ENCODE measurements around the gene DISC1.
"Not testable (repeated sequence)": the region's sequence is repeated elsewhere in the genome, so short reads cannot be mapped to it uniquely, and the experiment has no call there.

Gene DISC1

DNA sequence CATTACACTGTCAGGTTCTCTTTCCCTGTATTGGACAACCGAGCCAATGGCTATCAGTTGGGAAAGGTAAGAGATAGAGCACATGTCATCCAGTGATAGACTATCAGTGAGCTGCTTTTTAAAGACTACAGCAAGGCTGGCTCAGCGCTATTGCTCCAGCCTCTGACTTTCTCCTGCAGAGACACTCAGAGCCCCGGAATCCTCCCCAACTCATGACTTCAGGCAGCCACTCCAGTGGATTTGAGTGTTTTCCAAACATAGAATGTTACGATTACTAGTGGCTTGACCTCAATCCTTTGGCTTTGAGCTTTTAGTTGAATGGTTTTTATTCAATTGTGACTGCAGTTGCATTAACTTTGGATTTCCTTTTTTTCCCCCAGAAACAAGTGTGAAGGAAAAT lies 331.9 kb downstream of the DISC1 start:
- Histone ChIP-seq H3K27ac (ENCODE audit: low read depth, low read length, poor library complexity, severe bottlenecking) (no peak overlapping the region), H3K4me2 (ENCODE audit: low read length) (no peak overlapping the region), H4K20me1 (ENCODE audit: insufficient read depth, low read length) (no peaks in the 10 kb centered on the region), H3K36me3 (ENCODE audit: insufficient read depth, low read length) (no peaks in the 10 kb centered on the region), H3K9me2 (ENCODE audit: low read depth, low read length) (no peaks in the 10 kb centered on the region), H3K9ac (ENCODE audit: low read length) (no peak overlapping the region), H3K9me3 (ENCODE audit: low read length) (no peaks in the 10 kb centered on the region), H3K79me2 (ENCODE audit: insufficient read depth, low read length) (no peaks in the 10 kb centered on the region), H3K4me1 (ENCODE audit: insufficient read depth, low read length, severe bottlenecking) (no peaks in the 10 kb centered on the region), H3K27me3 (ENCODE audit: insufficient read depth, low read length) (no peaks in the 10 kb centered on the region), H3K4me3 (ENCODE audit: low read depth, low read length, poor library complexity, severe bottlenecking) (no peak overlapping the region), H3F3A (ENCODE audit: insufficient read depth, low read length) (no peaks in the 10 kb centered on the region), H2AFZ (ENCODE audit: low read length) (no peak overlapping the region)
- TF ChIP-seq CTCF (IDR thresholded peaks at IDR 0.05; ENCODE audit: low read length) (no peak), EZH2 (IDR thresholded peaks at IDR 0.05; ENCODE audit: borderline replicate concordance, low read length) (no peak)

- H3K9ac ChIP-seq (ENCODE audit: low read length) = no peak overlapping the region
- H3F3A ChIP-seq (ENCODE audit: insufficient read depth, low read length) = no peaks in the 10 kb centered on the region
- H3K4me2 ChIP-seq (ENCODE audit: low read length) = no peak overlapping the region
- H3K9me3 ChIP-seq (ENCODE audit: low read length) = no peaks in the 10 kb centered on the region
- TF ChIP-seq CTCF (IDR thresholded peaks at IDR 0.05; ENCODE audit: low read length) (no peak), EZH2 (IDR thresholded peaks at IDR 0.05; ENCODE audit: borderline replicate concordance, low read length) (no peak)
- H3K36me3 ChIP-seq (ENCODE audit: insufficient read depth, low read length) = no peaks in the 10 kb centered on the region
- no peaks in the 10 kb centered on the region for H3K4me1 ChIP-seq (ENCODE audit: insufficient read depth, low read length, severe bottlenecking)
- no peak overlapping the region for H3K4me3 ChIP-seq (ENCODE audit: low read depth, low read length, poor library complexity, severe bottlenecking)
- no peak overlapping the region for H3K27ac ChIP-seq (ENCODE audit: low read depth, low read length, poor library complexity, severe bottlenecking)
- H3K9me2 ChIP-seq (ENCODE audit: low read depth, low read length) = no peaks in the 10 kb centered on the region
- H4K20me1 ChIP-seq (ENCODE audit: insufficient read depth, low read length) = no peaks in the 10 kb centered on the region
- no peak overlapping the region for H2AFZ ChIP-seq (ENCODE audit: low read length)
- no peaks in the 10 kb centered on the region for H3K79me2 ChIP-seq (ENCODE audit: insufficient read depth, low read length)
- H3K27me3 ChIP-seq (ENCODE audit: insufficient read depth, low read length) = no peaks in the 10 kb centered on the region
These were observed 332.8 kb downstream of the DISC1 start for GRCh38 chr1:231959225-231959884.

DNA sequence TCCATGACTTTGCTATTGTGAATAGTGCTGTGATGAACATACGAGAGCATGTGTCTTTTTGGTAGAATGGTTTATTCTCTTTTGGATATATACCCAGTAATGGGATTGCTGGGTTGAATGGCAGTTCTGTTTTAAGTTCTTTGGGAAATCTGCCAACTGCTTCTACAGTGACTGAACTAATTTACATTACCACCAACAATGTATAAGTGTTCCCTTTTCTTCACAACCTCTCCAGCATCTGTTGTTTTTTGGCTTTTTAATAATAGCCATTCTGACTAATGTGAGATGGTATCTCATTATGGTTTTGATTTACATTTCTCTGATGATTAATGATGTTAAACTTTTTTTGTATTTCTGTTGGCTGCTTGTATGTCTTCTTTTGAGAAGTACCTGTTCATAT lies 335.2 kb downstream of the DISC1 start:
- H3K4me1 ChIP-seq (ENCODE audit: insufficient read depth, low read length, severe bottlenecking); H3K79me2 ChIP-seq (ENCODE audit: insufficient read depth, low read length); H3K9me3 ChIP-seq (ENCODE audit: low read length); H3K27ac ChIP-seq (ENCODE audit: low read depth, low read length, poor library complexity, severe bottlenecking); H3K4me2 ChIP-seq (ENCODE audit: low read length); H3K4me3 ChIP-seq (ENCODE audit: low read depth, low read length, poor library complexity, severe bottlenecking); H3F3A ChIP-seq (ENCODE audit: insufficient read depth, low read length); H4K20me1 ChIP-seq (ENCODE audit: insufficient read depth, low read length); H3K27me3 ChIP-seq (ENCODE audit: insufficient read depth, low read length); H3K9ac ChIP-seq (ENCODE audit: low read length); H3K36me3 ChIP-seq (ENCODE audit: insufficient read depth, low read length); H3K9me2 ChIP-seq (ENCODE audit: low read depth, low read length); H2AFZ ChIP-seq (ENCODE audit: low read length): not testable (repeated sequence)

DNA sequence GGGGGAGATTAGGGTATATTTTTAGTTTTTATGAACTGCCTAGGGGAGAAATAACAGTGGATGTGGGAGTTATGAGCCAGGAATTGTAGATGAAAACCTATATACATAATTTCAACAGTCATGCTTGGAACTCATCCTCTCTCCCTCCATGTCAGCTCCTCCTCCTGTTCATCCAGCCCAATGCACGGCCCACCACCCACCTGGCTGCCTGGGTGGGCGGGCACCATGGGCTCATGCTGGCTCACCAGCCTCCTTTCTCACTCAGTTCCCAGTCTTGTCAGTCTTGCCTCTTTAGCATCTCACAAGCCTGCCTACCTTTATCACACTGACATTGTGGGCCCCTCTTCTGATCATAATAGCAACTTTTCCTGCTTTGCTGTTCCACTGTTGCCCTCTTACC lies 336.0 kb downstream of the DISC1 start:
- H3K27ac ChIP-seq (ENCODE audit: low read depth, low read length, poor library complexity, severe bottlenecking) = no peak overlapping the region
- H3K4me2 ChIP-seq (ENCODE audit: low read length) = no peak overlapping the region
- no peaks in the 10 kb centered on the region for H3K79me2 ChIP-seq (ENCODE audit: insufficient read depth, low read length)
- no peaks in the 10 kb centered on the region for H3K9me2 ChIP-seq (ENCODE audit: low read depth, low read length)
- no peak overlapping the region for H3K9ac ChIP-seq (ENCODE audit: low read length)
- H3K4me3 ChIP-seq (ENCODE audit: low read depth, low read length, poor library complexity, severe bottlenecking) = no peak overlapping the region
- no peaks in the 10 kb centered on the region for H3K36me3 ChIP-seq (ENCODE audit: insufficient read depth, low read length)
- H4K20me1 ChIP-seq (ENCODE audit: insufficient read depth, low read length) = no peaks in the 10 kb centered on the region
- no peaks in the 10 kb centered on the region for H3K9me3 ChIP-seq (ENCODE audit: low read length)
- no peaks in the 10 kb centered on the region for H3K4me1 ChIP-seq (ENCODE audit: insufficient read depth, low read length, severe bottlenecking)
- H3K27me3 ChIP-seq (ENCODE audit: insufficient read depth, low read length) = no peaks in the 10 kb centered on the region
- TF ChIP-seq EZH2 (IDR thresholded peaks at IDR 0.05; ENCODE audit: borderline replicate concordance, low read length) (no peak), CTCF (IDR thresholded peaks at IDR 0.05; ENCODE audit: low read length) (no peak)
- H3F3A ChIP-seq (ENCODE audit: insufficient read depth, low read length) = no peaks in the 10 kb centered on the region
- H2AFZ ChIP-seq (ENCODE audit: low read length) = no peak overlapping the region

All from OCI-LY1 (cell line).